Fibroblast of lung (primary cell): ENCODE results near the gene ZFYVE27. TPM values are rescaled to one million over a fixed set of nuclear protein-coding genes. Genes with fewer than 3 reads are reported as not detected.

Source experiments
- DNase-seq, 2 donors: peaks; one replicate each; pipeline versions ENCODE4 v3.0.0 to v3.0.0-alpha.2; 2010; ENCODE audit warnings: low read depth in 2 of 2
- H2AFZ ChIP-seq: 2 replicates; pipeline ENCODE4 v1.5.1; 2012; ENCODE audit warnings: low read length, control low read depth, inconsistent platforms
- H3K27ac ChIP-seq: 2 replicates; pipeline ENCODE4 v1.5.1; 2011; ENCODE audit warnings: low read length, control low read depth; ENCODE audit not compliant: insufficient read depth
- H3K27me3 ChIP-seq: 2 replicates; pipeline ENCODE4 v1.5.1; 2011; ENCODE audit warnings: mild to moderate bottlenecking, low read length; ENCODE audit not compliant: control insufficient read depth, insufficient read depth
- H3K36me3 ChIP-seq: 2 replicates; pipeline ENCODE4 v1.5.1; 2011; ENCODE audit warnings: low read length; ENCODE audit not compliant: control insufficient read depth, insufficient read depth
- H3K4me1 ChIP-seq: 2 replicates; pipeline ENCODE4 v1.5.1; 2011; ENCODE audit warnings: low read length; ENCODE audit not compliant: control insufficient read depth, insufficient read depth; ENCODE audit errors: extremely low read depth
- H3K4me2 ChIP-seq: 2 replicates; pipeline ENCODE4 v1.5.1; 2011; ENCODE audit warnings: low read length, control low read depth; ENCODE audit not compliant: insufficient read depth; ENCODE audit errors: extremely low read depth
- H3K4me3 ChIP-seq, 4 experiments: fragments of 200-600 bp in 1 of 4; sonication (generic) in 1 of 4; replicated peaks in 1 of 4; 2 replicates each; pipeline ENCODE4 v1.5.1; 2011 to 2016; ENCODE audit warnings: low read length in 4 of 4, low read depth in 3 of 4, mild to moderate bottlenecking in 3 of 4, control low read depth in 2 of 4, inconsistent platforms in 1 of 4, mixed read lengths in 1 of 4; ENCODE audit not compliant: insufficient read depth in 1 of 4; ENCODE audit errors: control extremely low read depth in 1 of 4
- H3K79me2 ChIP-seq: 2 replicates; pipeline ENCODE4 v1.5.1; 2012; ENCODE audit warnings: mild to moderate bottlenecking, low read length, inconsistent platforms; ENCODE audit not compliant: control insufficient read depth, insufficient read depth
- H3K9ac ChIP-seq: 2 replicates; pipeline ENCODE4 v1.5.1; 2011; ENCODE audit warnings: mild to moderate bottlenecking, low read length, control low read depth; ENCODE audit not compliant: insufficient read depth
- H3K9me3 ChIP-seq: 2 replicates; pipeline ENCODE4 v1.5.1; 2012; ENCODE audit warnings: low read depth, low read length; ENCODE audit not compliant: control insufficient read depth, insufficient read depth
- H4K20me1 ChIP-seq: 2 replicates; pipeline ENCODE4 v1.5.1; 2011; ENCODE audit warnings: low read length; ENCODE audit not compliant: control insufficient read depth, insufficient read depth; ENCODE audit errors: extremely low read depth
- EZH2 ChIP-seq: IDR thresholded peaks from 2 replicates; pipeline ENCODE4 v1.5.1; 2012; ENCODE audit warnings: low read length, control low read depth, mild to moderate bottlenecking; ENCODE audit errors: missing control alignments
- polyA plus RNA-seq, 2 donors: library from polyadenylated mRNA; depleted of rRNA in 1 of 2; stranded (reverse) in 1 of 2; unstranded in 1 of 2; fragments of >200 nt; gene quantifications; 2 replicates each; pipeline ENCODE4 v1.2.1, GENCODE V29; 2011 to 2012; ENCODE audit warnings: missing spikeins in 1 of 2
- total RNA-seq: library from RNA; depleted of rRNA; stranded (reverse); fragments of >200 nt; gene quantifications from 2 replicates; pipeline ENCODE4 v1.2.1, GENCODE V29; 2014
- TF ChIP-seq, protein P1 (sequence below), 2 donors: IDR thresholded peaks in 1 of 2; conservative IDR thresholded peaks in 1 of 2; 1 replicate in 1 of 2; 2 replicates in 1 of 2; pipeline ENCODE4 v1.5.1; 2011 to 2012; ENCODE audit warnings: low read length in 2 of 2, control low read depth in 1 of 2, inconsistent platforms in 1 of 2, low read depth in 1 of 2, mild to moderate bottlenecking in 1 of 2

ZFYVE27 gene
- total and polyA plus RNA-seq, 2 donors (not counting 1 experiment from before 2014, with no cell fraction given): 8.3 to 22.1 TPM

DNA sequence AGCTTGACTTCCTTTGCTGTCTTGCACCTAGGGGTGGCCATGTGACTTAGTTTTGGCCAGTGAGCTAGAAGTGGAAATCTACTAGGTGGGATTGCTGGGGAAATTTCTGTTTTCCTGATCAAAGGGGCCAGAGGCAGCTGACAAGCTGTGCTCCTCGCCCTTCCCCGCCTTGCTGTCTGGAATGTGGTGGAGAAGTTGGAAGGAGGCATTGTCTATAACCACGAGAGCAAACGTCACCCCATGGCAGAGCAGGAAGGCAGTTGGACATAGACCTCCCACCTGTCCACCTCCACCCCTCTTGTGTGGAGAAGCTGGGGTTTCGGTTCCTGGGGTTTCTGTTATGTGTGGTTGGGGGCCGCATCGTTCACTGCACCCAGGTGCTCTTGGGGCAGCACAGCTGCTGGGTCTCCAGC, 27.6 kb downstream of the ZFYVE27 start:
- Histone ChIP-seq H3K4me2 (no peak overlapping the region), H3K36me3 (peaks cover 8% of the 10 kb centered on the region), H3K27me3 (no peaks in the 10 kb centered on the region), H4K20me1 (no peaks in the 10 kb centered on the region), H3K27ac (no peak overlapping the region), H2AFZ (no peak overlapping the region), H3K4me3 (no peak overlapping the region), H3K79me2 (no peaks in the 10 kb centered on the region), H3K4me1 (no peaks in the 10 kb centered on the region), H3K9ac (no peak overlapping the region), H3K9me3 (no peaks in the 10 kb centered on the region)
- no peak for TF ChIP-seq EZH2
- TF ChIP-seq, protein P1, sequence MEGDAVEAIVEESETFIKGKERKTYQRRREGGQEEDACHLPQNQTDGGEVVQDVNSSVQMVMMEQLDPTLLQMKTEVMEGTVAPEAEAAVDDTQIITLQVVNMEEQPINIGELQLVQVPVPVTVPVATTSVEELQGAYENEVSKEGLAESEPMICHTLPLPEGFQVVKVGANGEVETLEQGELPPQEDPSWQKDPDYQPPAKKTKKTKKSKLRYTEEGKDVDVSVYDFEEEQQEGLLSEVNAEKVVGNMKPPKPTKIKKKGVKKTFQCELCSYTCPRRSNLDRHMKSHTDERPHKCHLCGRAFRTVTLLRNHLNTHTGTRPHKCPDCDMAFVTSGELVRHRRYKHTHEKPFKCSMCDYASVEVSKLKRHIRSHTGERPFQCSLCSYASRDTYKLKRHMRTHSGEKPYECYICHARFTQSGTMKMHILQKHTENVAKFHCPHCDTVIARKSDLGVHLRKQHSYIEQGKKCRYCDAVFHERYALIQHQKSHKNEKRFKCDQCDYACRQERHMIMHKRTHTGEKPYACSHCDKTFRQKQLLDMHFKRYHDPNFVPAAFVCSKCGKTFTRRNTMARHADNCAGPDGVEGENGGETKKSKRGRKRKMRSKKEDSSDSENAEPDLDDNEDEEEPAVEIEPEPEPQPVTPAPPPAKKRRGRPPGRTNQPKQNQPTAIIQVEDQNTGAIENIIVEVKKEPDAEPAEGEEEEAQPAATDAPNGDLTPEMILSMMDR (conservative IDR thresholded peaks at IDR 0.05 in 1 of 2, IDR thresholded peaks at IDR 0.05 in 1 of 2; ENCODE audit: low read depth in 1 of 2, low read length in 2 of 2): no peak
- no peak for DNase-seq

DNA sequence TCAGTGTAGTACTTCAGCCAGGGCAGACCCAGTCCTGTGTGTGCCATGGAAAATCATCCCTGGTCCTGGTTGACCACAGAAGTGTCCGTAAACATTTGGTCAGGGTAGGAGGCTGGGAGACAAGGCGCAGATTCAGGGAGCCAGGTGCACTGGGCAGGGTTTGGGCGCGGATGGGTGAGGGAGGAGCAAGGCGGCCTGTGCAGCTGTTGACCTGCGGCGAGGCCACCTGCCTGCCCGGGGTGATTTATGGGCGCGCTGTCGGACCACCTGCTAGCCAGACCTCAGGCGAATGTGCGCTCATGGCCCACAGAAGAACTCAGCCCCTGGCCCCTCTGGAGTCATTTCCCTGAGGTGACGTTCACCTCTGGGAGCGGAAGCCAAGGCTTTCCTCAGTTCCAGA, 28.3 kb downstream of the ZFYVE27 start:
- H3K9ac ChIP-seq: no peak overlapping the region
- no peaks in the 10 kb centered on the region for H3K9me3 ChIP-seq
- no peak overlapping the region for H2AFZ ChIP-seq
- DNase-seq: no peak
- H3K36me3 ChIP-seq: peaks cover 2% of the 10 kb centered on the region
- H4K20me1 ChIP-seq: no peaks in the 10 kb centered on the region
- no peaks in the 10 kb centered on the region for H3K4me1 ChIP-seq
- no peak overlapping the region for H3K4me3 ChIP-seq
- no peak overlapping the region for H3K27ac ChIP-seq
- H3K4me2 ChIP-seq: no peak overlapping the region
- no peaks in the 10 kb centered on the region for H3K79me2 ChIP-seq
- H3K27me3 ChIP-seq: no peaks in the 10 kb centered on the region
- TF ChIP-seq EZH2: no peak
- TF ChIP-seq, protein P1 (conservative IDR thresholded peaks at IDR 0.05 in 1 of 2, IDR thresholded peaks at IDR 0.05 in 1 of 2; ENCODE audit: low read depth in 1 of 2, low read length in 2 of 2): no peak

DNA sequence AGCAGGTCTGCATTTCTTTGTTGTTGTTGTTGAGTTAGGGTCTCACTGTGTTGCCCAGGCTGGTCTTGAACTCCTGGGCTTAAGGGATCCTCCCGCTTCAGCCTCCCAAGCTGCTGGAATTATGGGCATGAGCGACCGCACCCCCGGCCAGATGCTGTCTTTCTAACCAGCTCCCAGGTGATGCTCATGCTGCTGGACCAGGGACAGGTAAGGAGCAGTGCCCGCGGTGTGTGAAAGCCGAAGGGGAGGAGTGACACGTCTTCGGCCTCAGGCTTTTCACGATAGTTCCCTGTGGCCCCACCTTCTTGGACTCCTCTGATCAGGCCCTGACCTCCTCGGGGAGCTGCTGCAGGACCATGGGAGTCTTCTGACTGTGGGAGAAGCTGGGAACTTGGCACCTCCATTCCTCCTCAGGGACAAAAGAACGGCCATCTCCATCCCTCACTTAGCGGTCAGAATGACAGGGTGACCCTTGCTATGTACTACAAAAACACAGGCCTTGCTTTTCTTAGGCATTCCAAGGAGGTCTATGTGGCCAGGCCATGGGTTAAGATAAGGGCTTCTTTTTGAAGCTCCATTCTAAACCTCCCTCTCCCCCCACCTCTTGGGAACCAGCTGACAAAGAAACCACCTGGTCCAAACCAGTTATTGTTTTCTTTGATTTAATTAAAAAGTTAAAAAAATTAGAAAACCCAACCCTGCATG, 29.3 kb downstream of the ZFYVE27 start:
- TF ChIP-seq EZH2: no peak
- TF ChIP-seq, protein P1 (conservative IDR thresholded peaks at IDR 0.05 in 1 of 2, IDR thresholded peaks at IDR 0.05 in 1 of 2; ENCODE audit: low read depth in 1 of 2, low read length in 2 of 2): no peak
- Histone ChIP-seq H3K4me2 (no peak overlapping the region), H3K9me3 (no peaks in the 10 kb centered on the region), H4K20me1 (no peaks in the 10 kb centered on the region), H3K36me3 (no peaks in the 10 kb centered on the region), H2AFZ (no peak overlapping the region), H3K27me3 (peaks cover 4% of the 10 kb centered on the region), H3K4me3 (no peak overlapping the region), H3K79me2 (no peaks in the 10 kb centered on the region), H3K9ac (no peak overlapping the region), H3K27ac (no peak overlapping the region), H3K4me1 (no peaks in the 10 kb centered on the region)
- no peak for DNase-seq
